Measurements from ENCODE around the gene AOPEP.
"Not testable (repeated sequence)": the region's sequence is repeated elsewhere in the genome, so short reads cannot be mapped to it uniquely, and the experiment has no call there.

AOPEP gene

DNA sequence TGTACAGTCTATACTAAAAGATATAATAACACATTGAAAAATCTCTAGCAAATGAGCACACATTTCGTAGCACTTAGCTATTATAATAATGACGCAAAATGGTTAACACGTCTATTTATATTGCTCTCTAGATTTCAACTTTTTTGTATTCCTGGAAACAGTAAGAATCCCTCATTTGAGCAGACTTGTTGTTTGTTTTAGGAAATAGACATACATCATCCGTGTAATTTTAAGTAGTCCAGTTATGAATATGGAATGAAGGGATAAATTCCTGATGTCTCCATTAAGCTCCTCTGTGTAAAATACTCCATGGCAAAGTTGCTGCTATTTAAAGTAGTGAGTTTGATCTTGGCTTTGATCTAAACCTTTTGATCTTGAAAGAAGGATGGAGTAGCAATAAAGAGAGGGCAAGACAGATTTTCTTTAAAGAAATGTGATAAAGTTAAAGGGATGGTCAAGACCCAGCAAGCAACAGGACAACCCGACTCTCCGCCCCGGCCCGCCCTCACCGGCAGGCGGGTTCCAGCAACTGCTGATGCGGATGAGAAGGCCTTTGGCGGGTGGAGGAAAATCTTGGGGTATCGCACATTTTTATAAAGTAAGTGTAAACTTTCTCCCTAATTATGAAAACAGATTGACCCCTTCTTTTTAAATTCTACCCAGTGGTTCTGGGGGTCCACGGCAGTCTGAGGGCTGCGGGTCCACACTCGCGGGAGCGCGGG is 277.4 kb downstream of the AOPEP start:
- DNase-seq = peak; percentile 74

- DNase-seq = peak; percentile 81
Measured at GRCh38 chr9:95004411-95005277, 278.1 kb downstream of the AOPEP start.

DNA sequence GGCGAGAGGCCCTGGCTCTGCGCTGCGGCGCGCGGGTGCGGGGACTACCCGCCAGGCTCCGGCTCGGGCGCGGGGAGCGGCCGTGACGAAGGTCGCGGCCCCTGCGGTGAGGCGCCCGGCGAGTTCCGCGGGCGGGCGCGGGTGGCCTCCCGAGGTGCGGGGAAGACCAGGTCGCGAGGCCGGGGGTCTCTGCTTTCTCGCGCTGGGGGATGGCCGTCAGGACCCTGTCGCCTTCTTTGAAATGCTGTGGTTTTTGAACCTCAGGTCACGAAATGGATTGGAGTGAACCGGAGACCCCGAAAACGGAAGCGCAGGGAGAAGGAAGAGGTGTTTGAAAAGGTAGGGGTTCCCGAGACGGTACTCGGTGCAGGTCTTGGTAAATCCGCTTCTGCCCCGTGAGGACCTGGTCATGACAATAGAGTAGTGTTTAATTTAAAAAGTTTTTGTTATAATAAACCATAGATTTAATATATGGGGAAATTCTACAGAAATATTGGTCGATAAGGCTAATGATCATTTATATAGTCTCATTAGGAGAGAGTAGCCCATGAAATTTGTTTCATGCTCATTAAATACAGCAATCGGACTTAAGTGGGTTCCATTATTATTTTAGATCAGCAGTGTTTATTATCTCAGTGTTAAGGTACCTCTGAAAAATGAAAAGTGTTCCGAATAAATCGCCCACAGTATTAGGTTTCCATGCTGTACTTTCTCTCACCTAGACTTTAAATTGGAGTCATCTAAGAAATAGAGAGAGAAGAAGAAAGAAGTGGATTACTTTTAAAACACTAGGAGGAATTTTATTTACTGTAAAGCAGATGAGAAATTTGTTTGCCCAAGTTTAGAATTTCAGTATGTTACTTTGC is 279.0 kb downstream of the AOPEP start:
- peak; percentile 51 for DNase-seq

GRCh38 chr9:95007226-95007869 is 280.8 kb downstream of the AOPEP start:
- peak; percentile 52 for DNase-seq

DNA sequence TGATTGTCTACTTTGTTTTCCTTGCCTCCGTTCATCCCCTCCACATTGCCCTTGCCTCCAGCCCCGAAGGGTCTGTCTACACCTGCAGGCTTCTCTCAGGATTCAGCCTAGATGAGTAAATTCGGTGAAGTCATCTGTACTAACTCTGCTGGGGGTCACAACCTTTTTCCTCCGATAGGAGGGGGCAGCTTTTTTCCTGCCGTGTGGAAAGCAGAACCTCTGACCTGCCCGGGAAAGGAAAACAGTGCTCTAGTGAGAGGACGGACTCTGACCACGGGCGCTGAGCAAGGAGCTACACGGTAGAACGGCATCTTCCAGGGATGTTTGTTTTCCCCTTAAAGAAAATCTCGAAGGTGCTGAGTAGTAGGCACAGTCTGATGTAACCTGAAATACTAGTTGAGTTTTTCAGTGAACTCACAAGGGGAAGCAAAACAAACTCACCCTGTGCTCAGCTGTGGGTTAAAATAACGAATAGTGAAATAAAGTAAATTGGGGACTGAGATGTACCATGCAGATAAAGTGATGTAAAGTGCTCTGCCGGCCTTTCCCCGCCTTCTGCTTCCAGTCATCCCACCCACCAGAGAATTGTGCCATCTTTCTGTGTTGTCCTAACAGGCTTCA is 281.8 kb downstream of the AOPEP start:
- DNase-seq = peak; percentile 70

DNA sequence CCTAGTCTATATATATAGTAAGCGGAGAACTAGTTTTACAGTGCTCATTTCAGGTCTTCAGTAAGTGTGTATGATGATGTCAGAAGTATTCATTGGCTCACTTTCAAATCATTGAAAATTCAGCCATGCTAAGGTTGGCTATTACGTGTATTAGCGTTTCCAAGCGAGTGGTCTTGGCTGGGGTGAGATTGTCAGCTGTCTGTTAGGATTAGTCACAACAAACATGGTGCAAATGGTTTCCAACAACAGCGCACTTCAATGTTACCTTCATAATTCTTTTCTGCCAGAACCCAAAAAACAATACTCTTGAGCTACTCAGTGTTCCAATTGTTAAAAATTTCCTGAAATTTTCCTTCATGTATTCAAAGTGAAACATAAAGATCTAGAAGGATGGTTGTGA is 283.0 kb downstream of the AOPEP start:
- peak; percentile 77 for DNase-seq

GRCh38 chr9:95010431-95010838 is 283.9 kb downstream of the AOPEP start:
- peak; percentile 60 for DNase-seq

GRCh38 chr9:95012035-95012708 is 285.7 kb downstream of the AOPEP start:
- DNase-seq = no peak

DNA sequence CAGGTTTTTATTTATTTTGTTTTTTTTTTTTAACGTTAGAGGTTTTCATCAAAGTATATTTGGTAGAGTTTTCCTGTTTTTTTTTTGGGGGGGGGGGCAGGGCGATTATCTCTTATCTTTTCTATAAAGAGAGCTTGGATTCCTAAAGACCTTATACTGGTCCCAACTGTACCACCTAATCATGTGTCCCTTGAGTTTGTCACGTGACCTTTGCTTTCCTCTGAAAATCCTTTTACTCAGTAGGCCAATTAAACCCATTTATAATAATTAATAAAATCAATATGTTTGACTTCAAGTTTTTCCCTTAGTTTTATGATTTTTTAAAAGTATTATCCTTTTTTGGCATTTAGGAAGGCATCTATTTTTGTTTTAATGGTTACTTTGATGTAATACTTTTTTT is 286.4 kb downstream of the AOPEP start:
- no peak for DNase-seq

GRCh38 chr9:95014917-95015316 is 288.4 kb downstream of the AOPEP start:
- DNase-seq = no peak

- no peak for DNase-seq
Measured at GRCh38 chr9:95015569-95015968, 289.1 kb downstream of the AOPEP start.

- DNase-seq = no peak
Measured at GRCh38 chr9:95017062-95017461, 290.6 kb downstream of the AOPEP start.

DNA sequence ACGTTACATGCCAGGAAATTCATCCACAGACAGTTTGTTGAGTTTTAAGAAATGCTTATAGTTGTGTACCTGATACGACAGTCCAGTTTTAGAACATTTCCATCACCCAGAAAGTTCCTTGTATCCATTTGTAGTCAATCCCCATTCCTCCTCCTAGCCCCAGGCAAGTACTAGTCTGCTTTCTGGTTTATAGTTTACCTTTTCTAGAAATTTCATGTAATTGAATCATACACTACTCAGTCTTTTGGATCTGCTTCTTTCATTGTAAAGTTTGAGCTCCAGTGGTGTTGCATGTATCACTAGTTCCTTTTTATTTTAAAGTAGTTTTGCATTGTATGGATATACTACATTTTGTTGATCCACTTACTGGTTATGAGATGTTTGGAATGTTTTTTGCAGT is 291.2 kb downstream of the AOPEP start:
- DNase-seq = no peak

DNA sequence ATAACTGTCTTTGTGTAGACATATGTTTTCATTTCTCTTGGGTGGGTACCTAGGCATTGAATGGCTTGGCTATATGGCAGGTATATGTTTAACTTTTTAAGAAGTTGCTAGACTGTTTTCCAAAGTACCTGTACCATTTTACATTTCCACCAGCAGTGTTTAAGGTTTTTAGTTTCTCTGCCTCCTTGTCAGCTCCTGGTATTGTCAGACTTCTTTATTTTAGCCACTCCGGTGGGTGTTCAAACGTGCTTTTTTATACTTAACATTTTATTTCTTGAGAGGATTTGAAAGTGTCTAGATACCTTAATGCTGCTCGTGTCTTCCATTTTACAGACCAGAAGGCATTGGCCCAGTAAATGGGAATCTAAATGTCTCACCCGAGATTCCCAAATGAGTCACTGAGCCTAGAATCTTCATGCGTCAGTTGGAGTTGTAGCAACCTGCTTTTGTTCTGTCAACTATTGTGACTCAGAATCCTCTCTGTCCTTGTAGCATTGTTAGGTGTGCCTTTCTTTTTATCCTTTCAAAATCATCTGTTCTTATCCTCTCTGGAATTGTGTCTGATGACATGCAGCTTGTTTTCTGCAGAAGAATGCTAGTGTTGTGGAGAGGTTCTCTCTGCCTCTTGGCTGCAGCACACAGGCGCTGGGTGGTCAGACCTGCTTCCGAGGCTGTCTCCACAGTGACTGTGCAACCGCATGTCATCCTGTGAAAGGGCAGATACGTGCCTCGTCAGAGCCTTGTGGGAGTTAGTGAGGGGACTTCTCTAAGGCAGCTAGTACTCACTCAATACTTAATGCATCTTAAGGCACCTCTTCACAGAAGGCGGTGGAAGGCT is 291.8 kb downstream of the AOPEP start:
- DNase-seq = peak; percentile 66

GRCh38 chr9:95020644-95021043 is 294.1 kb downstream of the AOPEP start:
- not testable (repeated sequence) for DNase-seq

DNA sequence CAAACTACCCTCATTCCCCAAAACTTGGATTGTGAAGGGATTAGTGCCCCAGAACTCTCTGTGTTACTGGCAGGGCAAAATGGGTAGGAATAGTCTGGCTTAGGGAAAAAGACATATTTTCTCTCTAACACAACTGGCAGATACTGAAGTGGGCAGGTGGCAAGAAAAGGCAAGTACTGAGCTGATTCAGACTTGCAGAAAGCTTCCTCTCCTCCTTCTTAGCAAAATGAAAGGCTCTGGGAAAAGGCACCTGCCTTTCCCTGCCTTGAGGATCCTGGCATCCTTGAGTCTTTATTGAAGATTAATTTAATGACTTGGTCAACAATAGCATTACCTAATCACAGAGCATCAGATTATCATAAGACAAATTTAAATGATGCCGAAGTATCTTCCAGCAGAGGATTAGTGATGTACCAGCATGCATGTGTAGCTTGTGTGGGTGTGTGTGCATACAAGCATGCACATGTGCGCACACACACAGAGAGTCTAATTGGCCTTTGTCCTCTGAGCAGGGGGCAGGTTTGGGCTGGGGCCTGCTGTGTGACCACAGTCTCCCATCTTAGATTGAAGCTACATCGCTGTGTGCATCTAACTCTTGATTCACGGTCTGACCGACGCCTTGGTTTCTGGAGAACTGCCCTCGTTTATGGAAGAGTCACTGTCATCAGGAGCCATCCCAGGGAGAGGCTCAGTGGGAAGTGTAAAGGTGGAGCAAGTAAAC is 294.8 kb downstream of the AOPEP start:
- DNase-seq = no peak

GRCh38 chr9:95022657-95023056 is 296.2 kb downstream of the AOPEP start:
- no peak for DNase-seq

DNA sequence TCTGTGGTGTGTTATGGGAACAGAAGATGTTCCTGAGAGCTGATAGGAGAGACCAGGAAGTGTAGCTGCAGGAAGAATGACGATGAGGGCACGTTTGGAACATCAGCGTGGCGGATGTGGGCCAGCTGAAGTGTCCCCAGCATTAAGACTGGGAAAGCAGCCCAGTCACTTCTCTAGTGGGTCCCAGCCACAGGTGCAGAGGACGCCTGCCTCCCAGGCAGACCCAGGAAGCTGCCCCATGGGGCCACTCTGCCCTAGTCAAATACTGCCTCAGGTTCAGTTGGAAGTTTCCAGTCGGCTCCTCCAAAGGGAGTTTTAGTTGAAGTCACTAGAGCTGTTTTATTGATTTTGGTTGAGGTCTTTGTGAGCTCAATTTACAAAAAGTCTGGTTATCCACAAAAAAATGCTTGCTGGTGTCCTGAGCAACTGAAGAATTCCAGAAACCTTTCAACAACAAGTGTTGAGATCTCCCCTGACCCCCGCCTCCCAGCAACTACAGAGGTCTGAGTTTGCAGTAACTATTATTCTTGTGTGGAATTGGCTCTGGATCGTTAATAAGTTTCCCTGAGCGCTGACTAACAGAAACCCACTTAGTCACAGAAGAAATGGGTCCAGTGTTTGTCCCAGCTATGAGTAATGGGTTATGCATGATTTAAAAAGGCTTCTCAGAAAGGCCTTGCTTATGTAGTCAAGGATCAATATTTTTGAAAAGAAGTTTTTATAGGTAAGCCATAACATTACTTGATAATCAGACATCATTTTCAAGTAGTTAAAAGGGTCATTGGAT is 296.9 kb downstream of the AOPEP start:
- peak; percentile 93 for DNase-seq

- peak; percentile 68 for DNase-seq
Measured at GRCh38 chr9:95024097-95024671, 297.7 kb downstream of the AOPEP start.
